Measurements from ENCODE around the gene BMP6. TPM values are rescaled to one million over a fixed set of nuclear protein-coding genes. Genes with fewer than 3 reads are reported as not detected.

The BMP6 gene
- total and polyA plus RNA-seq, 10 of the 15 experiments (the other 5 are each of a cell fraction or from before 2014, with no cell fraction given) = 0.02 to 0.15 (median 0.05) TPM; not detected in 5

- SMC1A ChIA-PET (ENCODE audit: uncharacterized antibody, unreplicated experiment) = no interaction called here
- RAD21 ChIA-PET (ENCODE audit: unreplicated experiment) = no interaction called here
- BruUV-seq (replicated peaks) = no TSS peak
- POLR2A ChIA-PET = no interaction called here
- DNase-seq (ENCODE audit: low read depth, low spot score) (no peak), ATAC-seq (no peak), FAIRE-seq (no peak)
- in situ Hi-C loops (cut with MboI) (no loop called here), intact Hi-C loops (cut with micrococcal nuclease; ENCODE audit: unreplicated experiment) (no loop called here)
- no peak overlapping the region for H3K4me2 ChIP-seq (ENCODE audit: control insufficient read depth, insufficient read depth)
- H3K79me2 ChIP-seq (ENCODE audit: control insufficient read depth, insufficient read depth, low read length) = no peaks in the 10 kb centered on the region
- no peaks in the 10 kb centered on the region for H3K4me1 ChIP-seq (ENCODE audit: control insufficient read depth, insufficient read depth, low read length)
- no peak overlapping the region for H3K9ac ChIP-seq (ENCODE audit: control insufficient read depth, insufficient read depth, low read length)
- no peaks in the 10 kb centered on the region for H4K20me1 ChIP-seq (ENCODE audit: control insufficient read depth, insufficient read depth)
- H3K36me3 ChIP-seq (ENCODE audit: control insufficient read depth in 2 of 2, insufficient read depth in 2 of 2, low read length in 1 of 2) = no peaks in the 10 kb centered on the region
- TF ChIP-seq ZBTB11 (CRISPR knock-in tag; IDR thresholded peaks at IDR 0.05) (no peak), NBN (IDR thresholded peaks at IDR 0.05) (no peak)
- no peak overlapping the region for H3K4me3 ChIP-seq
- CTCF ChIA-PET = no interaction called here
- H3K27ac ChIP-seq (ENCODE audit: control insufficient read depth, insufficient read depth) = no peak overlapping the region
- H3K27me3 ChIP-seq (replicated peaks in 1 of 2; ENCODE audit: control insufficient read depth in 2 of 2, insufficient read depth in 2 of 2, low read length in 1 of 2) = no peaks in the 10 kb centered on the region
- 48% methylated on average over 5 of the region's 5 CpGs for WGBS (ENCODE audit: insufficient coverage, insufficient replicate concordance, low lambda C conversion rate, missing lambda C conversion rate)
- H3K9me3 ChIP-seq (replicated peaks; ENCODE audit: control insufficient read depth, insufficient read depth, low read length) = no peaks in the 10 kb centered on the region
- H2AFZ ChIP-seq (ENCODE audit: control insufficient read depth, low read depth, low read length) = no peak overlapping the region
These were observed 95.5 kb downstream of the BMP6 start for GRCh38 chr6:7821426-7821825.

- Histone ChIP-seq H3K27me3 (replicated peaks in 1 of 2; ENCODE audit: control insufficient read depth in 2 of 2, insufficient read depth in 2 of 2, low read length in 1 of 2) (0 out of 4 replicates have a peak, but pooled peaks cover 0 to 1% of the 10 kb centered on the region in 2 experiments), H4K20me1 (ENCODE audit: control insufficient read depth, insufficient read depth) (no peaks in the 10 kb centered on the region), H3K4me3 (no peak overlapping the region), H3K9ac (ENCODE audit: control insufficient read depth, insufficient read depth, low read length) (no peak overlapping the region), H3K27ac (ENCODE audit: control insufficient read depth, insufficient read depth) (no peak overlapping the region), H3K4me2 (ENCODE audit: control insufficient read depth, insufficient read depth) (no peak overlapping the region), H3K79me2 (ENCODE audit: control insufficient read depth, insufficient read depth, low read length) (no peaks in the 10 kb centered on the region), H3K36me3 (ENCODE audit: control insufficient read depth in 2 of 2, insufficient read depth in 2 of 2, low read length in 1 of 2) (no peaks in the 10 kb centered on the region), H3K9me3 (replicated peaks; ENCODE audit: control insufficient read depth, insufficient read depth, low read length) (no peaks in the 10 kb centered on the region), H3K4me1 (ENCODE audit: control insufficient read depth, insufficient read depth, low read length) (no peaks in the 10 kb centered on the region), H2AFZ (ENCODE audit: control insufficient read depth, low read depth, low read length) (no peak overlapping the region)
- in situ Hi-C loops (cut with MboI) (no loop called here), intact Hi-C loops (cut with micrococcal nuclease; ENCODE audit: unreplicated experiment) (no loop called here)
- SMC1A ChIA-PET (ENCODE audit: uncharacterized antibody, unreplicated experiment) = no interaction called here
- WGBS (ENCODE audit: insufficient coverage, insufficient replicate concordance, low lambda C conversion rate, missing lambda C conversion rate) = 58% methylated on average over 3 of the region's 3 CpGs
- no peak for ATAC-seq
- no peak for FAIRE-seq
- TF ChIP-seq IKZF2 (IDR thresholded peaks at IDR 0.05) (no peak), REST (IDR thresholded peaks at IDR 0.05; ENCODE audit: low read depth, low read length) (no peak), SMARCA5 (IDR thresholded peaks at IDR 0.05) (no peak), IKZF1 (conservative IDR thresholded peaks at IDR 0.05) (no peak), RELA (IDR thresholded peaks at IDR 0.05; ENCODE audit: borderline replicate concordance, partially characterized antibody) (no peak), USF1 (IDR thresholded peaks at IDR 0.05; ENCODE audit: borderline replicate concordance, extremely low read length, insufficient read depth, low read depth, low read length) (no peak), POLR2A (IDR thresholded peaks at IDR 0.05; ENCODE audit: low read depth, low read length) (no peak), HDAC2 (IDR thresholded peaks at IDR 0.05) (no peak), ZNF24 (IDR thresholded peaks at IDR 0.05) (no peak)
- no peak for DNase-seq (ENCODE audit: low read depth, low spot score)
- POLR2A ChIA-PET = no interaction called here
- RAD21 ChIA-PET (ENCODE audit: unreplicated experiment) = no interaction called here
- CTCF ChIA-PET = no interaction called here
- BruUV-seq (replicated peaks) = no TSS peak
These were observed 97.7 kb downstream of the BMP6 start for GRCh38 chr6:7823552-7823951.
